ENCODE data around the gene RAPGEF5.

GRCh38 chr7:22397981-22398380 is 41.0 kb upstream of the RAPGEF5 start:
- TF ChIP-seq CTCF (conservative IDR thresholded peaks at IDR 0.05) (no peak), EZH2 (IDR thresholded peaks at IDR 0.05; ENCODE audit: low read depth) (no peak)
